Small intestine (tissue), 7 donors: ENCODE measurements around the gene MYO3B. TPM values are rescaled to one million over a fixed set of nuclear protein-coding genes. Genes with fewer than 3 reads are reported as not detected.

Source experiments
- DNase-seq, 2 donors: peaks; one replicate each; pipeline versions ENCODE4 v3.0.0 to v3.0.0-alpha.2; 2013
- FAIRE-seq: peaks from 2 replicates; lab custom pipeline; 2012; peaks lifted over from hg19 to GRCh38; lab: Jason Lieb, UNC
- H3K27ac ChIP-seq, 3 donors: one replicate each; pipeline ENCODE4 v1.5.1; 2013; ENCODE audit warnings: low read length in 2 of 3, mild to moderate bottlenecking in 2 of 3, control low read depth in 1 of 3, inconsistent platforms in 1 of 3, low read depth in 1 of 3, moderate library complexity in 1 of 3
- H3K27me3 ChIP-seq, 3 donors: one replicate each; pipeline ENCODE4 v1.6.1; 2013; ENCODE audit warnings: low read length in 3 of 3, inconsistent platforms in 1 of 3; ENCODE audit not compliant: control insufficient read depth in 3 of 3, insufficient read depth in 3 of 3
- H3K36me3 ChIP-seq, 3 donors: one replicate each; pipeline ENCODE4 v1.6.1; 2013; ENCODE audit warnings: low read length in 3 of 3, inconsistent platforms in 1 of 3, low read depth in 1 of 3, mild to moderate bottlenecking in 1 of 3, moderate library complexity in 1 of 3; ENCODE audit not compliant: control insufficient read depth in 3 of 3, insufficient read depth in 2 of 3
- H3K4me1 ChIP-seq, 3 donors: one replicate each; pipeline ENCODE4 v1.6.1; 2013; ENCODE audit warnings: low read length in 2 of 3, inconsistent platforms in 1 of 3, low read depth in 1 of 3, mild to moderate bottlenecking in 1 of 3, moderate library complexity in 1 of 3; ENCODE audit not compliant: control insufficient read depth in 3 of 3, insufficient read depth in 2 of 3
- H3K4me3 ChIP-seq, 3 donors: one replicate each; pipeline ENCODE4 v1.5.1; 2013; ENCODE audit warnings: low read length in 3 of 3, control low read depth in 1 of 3, inconsistent platforms in 1 of 3, low read depth in 1 of 3, mild to moderate bottlenecking in 1 of 3, moderate library complexity in 1 of 3
- H3K9me3 ChIP-seq, 2 donors: one replicate each; pipeline ENCODE4 v1.6.1; 2013; ENCODE audit warnings: low read depth in 1 of 2, low read length in 1 of 2; ENCODE audit not compliant: control insufficient read depth in 2 of 2, insufficient read depth in 1 of 2
- WGBS, 3 donors: extraction: QIAGEN DNeasy Blood & Tissue Kit; methylation state at CpG; one replicate each; pipeline ENCODE4 v1.1.7; 2013; 5-methylcytosine and 5-hydroxymethylcytosine counted together
- polyA plus RNA-seq, 4 donors: library from polyadenylated mRNA; stranded (reverse) in 3 of 4; unstranded in 1 of 4; fragments of 200-250 nt in 3 of 4; fragments of 120-200 nt in 1 of 4; gene quantifications; one replicate each; pipeline versions ENCODE4 v1.2.1 to v1.2.3, GENCODE V29; 2013
- donor health status: healthy with polysubstance abuse.
- donor health status: control.
- donor health status: control.
- donor health status: Bipolar disorder and iron deficiency.
- donor health status: healthy.

Gene MYO3B
- polyA plus RNA-seq, 4 donors = 0.03 to 0.81 TPM; not detected in 2

DNA sequence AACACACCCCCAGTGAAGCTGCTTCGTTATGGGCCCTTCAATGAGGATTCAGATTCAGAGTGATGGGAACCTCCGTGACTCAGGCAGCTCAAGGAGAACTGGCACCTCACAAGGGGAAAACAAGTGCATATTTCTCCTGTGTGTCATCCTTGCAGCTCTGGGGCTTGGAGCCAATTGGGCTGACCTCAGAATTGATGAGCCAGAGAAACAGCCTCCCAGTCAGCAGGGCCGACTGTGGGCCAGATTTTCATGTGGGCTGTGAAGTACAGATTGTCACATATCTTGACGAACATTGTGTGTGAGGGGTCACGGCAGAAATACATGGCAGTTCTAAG, 347.6 kb downstream of the MYO3B start:
- no peak for FAIRE-seq
- 63 to 80% (median 68%) methylated on average over 5 of the region's 5 CpGs for WGBS, 3 donors

GRCh38 chr2:170530284-170530745, 352.4 kb downstream of the MYO3B start:
- Histone ChIP-seq H3K4me3 (no peak overlapping the region), H3K9me3 (no peaks in the 10 kb centered on the region), H3K4me1 (peaks cover 0 to 14% (median 6%) of the 10 kb centered on the region in 3 donors), H3K27me3 (no peaks in the 10 kb centered on the region), H3K27ac (no peak overlapping the region), H3K36me3 (no peaks in the 10 kb centered on the region)
- FAIRE-seq (no peak), DNase-seq (peak; percentile 74 to 77)
- WGBS, 3 donors = 5 to 14% (median 12%) methylated on average over 7 of the region's 7 CpGs

More for the DNA sequence above, 347.6 kb downstream of the MYO3B start:
- Histone ChIP-seq H3K4me3 (no peak overlapping the region), H3K27me3 (no peaks in the 10 kb centered on the region), H3K27ac (peak overlapping the region in 1 of 3 donors; percentile 67), H3K36me3 (no peaks in the 10 kb centered on the region), H3K4me1 (peaks cover 0 to 5% (median 4%) of the 10 kb centered on the region in 3 donors), H3K9me3 (no peaks in the 10 kb centered on the region)
- DNase-seq = no peak

DNA sequence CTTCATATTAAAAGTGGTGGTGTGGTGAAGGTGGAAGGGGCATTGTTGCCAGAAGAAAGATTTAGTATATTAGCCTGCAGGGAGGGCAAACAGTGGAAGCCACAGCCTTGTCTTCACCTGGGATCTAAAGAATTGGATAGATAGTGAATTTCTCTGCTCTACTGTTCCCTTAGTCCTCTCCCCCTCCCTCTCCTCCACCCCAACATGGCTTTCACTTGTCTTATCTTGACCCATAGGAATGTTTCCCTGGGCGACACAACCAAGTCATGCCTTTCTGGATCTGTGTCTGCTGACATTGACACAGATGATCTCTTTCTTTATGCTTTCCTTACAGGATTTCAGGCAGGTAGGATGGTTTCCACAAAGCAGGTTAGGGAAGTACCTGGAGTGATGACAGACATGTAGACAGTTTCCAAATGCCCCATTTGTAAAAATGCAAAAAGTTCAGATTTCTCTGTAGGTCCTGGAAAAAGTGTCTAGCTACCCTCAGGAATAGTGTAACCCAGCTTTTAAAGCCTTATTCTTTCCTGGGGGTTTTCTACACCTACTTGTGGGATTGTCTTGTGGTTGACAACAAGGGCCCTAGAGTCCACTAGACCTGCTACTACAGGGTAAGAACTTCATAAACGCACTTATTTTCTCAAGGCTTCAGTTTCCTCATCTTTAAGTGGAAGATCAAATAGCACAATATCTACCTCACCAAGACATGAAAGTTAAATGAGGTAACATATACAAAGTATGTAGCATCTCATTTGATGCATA, 353.0 kb downstream of the MYO3B start:
- Histone ChIP-seq H3K27me3 (no peaks in the 10 kb centered on the region), H3K27ac (no peak overlapping the region), H3K4me1 (peaks cover 0 to 14% (median 6%) of the 10 kb centered on the region in 3 donors), H3K36me3 (no peaks in the 10 kb centered on the region), H3K9me3 (no peaks in the 10 kb centered on the region), H3K4me3 (no peak overlapping the region)
- FAIRE-seq (no peak), DNase-seq (peak in 1 of 2 donors; percentile 9)
- 25 to 70% (median 29%) methylated on average over 2 of the region's 2 CpGs for WGBS, 3 donors

GRCh38 chr2:170531876-170532275, 353.9 kb downstream of the MYO3B start:
- WGBS, 3 donors = 86 to 88% (median 88%) methylated on average over 2 of the region's 2 CpGs
- FAIRE-seq = no peak

GRCh38 chr2:170533156-170533555, 355.2 kb downstream of the MYO3B start:
- Histone ChIP-seq H3K27ac (no peak overlapping the region), H3K4me3 (no peak overlapping the region), H3K9me3 (no peaks in the 10 kb centered on the region), H3K27me3 (no peaks in the 10 kb centered on the region), H3K36me3 (no peaks in the 10 kb centered on the region), H3K4me1 (peaks cover 0 to 14% (median 6%) of the 10 kb centered on the region in 3 donors)
- no peak for FAIRE-seq
- DNase-seq = peak in 1 of 2 donors; percentile 44
- 67 to 74% (median 70%) methylated on average over 4 of the region's 4 CpGs for WGBS, 3 donors

More at GRCh38 chr2:170531876-170532275, 353.9 kb downstream of the MYO3B start:
- no peaks in the 10 kb centered on the region for H3K36me3 ChIP-seq
- DNase-seq = no peak
- H3K27me3 ChIP-seq = no peaks in the 10 kb centered on the region
- H3K4me1 ChIP-seq = peaks cover 0 to 14% (median 6%) of the 10 kb centered on the region in 3 donors
- no peak overlapping the region for H3K4me3 ChIP-seq
- H3K27ac ChIP-seq = no peak overlapping the region
- no peaks in the 10 kb centered on the region for H3K9me3 ChIP-seq

GRCh38 chr2:170535552-170535951, 357.6 kb downstream of the MYO3B start:
- no peak for FAIRE-seq
- Histone ChIP-seq H3K27ac (no peak overlapping the region), H3K4me1 (peaks cover 0 to 11% (median 2%) of the 10 kb centered on the region in 3 donors), H3K36me3 (no peaks in the 10 kb centered on the region), H3K4me3 (no peak overlapping the region), H3K9me3 (no peaks in the 10 kb centered on the region), H3K27me3 (no peaks in the 10 kb centered on the region)
- WGBS, 3 donors = 89 to 94% (median 92%) methylated on average over 4 of the region's 4 CpGs
- no peak for DNase-seq

DNA sequence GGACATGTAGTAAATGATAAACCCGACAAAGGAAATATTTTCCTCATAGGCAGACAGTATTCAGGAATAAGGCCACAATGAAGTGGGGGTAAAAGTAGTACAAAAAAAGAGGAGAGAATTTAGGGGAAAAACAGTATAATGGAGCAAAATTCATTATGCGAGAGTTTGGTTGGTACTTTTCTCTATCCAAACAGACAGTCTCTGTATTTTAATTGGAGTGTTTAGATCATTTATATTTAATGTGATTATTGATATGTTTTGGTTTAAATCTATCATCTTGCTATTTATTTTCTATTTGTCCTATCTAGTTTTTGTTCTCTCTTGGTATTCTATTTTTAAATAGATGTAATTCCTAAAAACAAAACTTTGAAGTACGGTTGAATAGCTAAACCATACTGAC, 366.9 kb downstream of the MYO3B start:
- DNase-seq (no peak), FAIRE-seq (no peak)
- Histone ChIP-seq H3K4me3 (no peak overlapping the region), H3K27ac (no peak overlapping the region), H3K4me1 (peaks cover 0 to 4% (median 0%) of the 10 kb centered on the region in 3 donors), H3K27me3 (no peaks in the 10 kb centered on the region), H3K9me3 (no peaks in the 10 kb centered on the region), H3K36me3 (no peaks in the 10 kb centered on the region)
- WGBS, 3 donors = 95 to 98% (median 98%) methylated on average over 3 of the region's 3 CpGs

DNA sequence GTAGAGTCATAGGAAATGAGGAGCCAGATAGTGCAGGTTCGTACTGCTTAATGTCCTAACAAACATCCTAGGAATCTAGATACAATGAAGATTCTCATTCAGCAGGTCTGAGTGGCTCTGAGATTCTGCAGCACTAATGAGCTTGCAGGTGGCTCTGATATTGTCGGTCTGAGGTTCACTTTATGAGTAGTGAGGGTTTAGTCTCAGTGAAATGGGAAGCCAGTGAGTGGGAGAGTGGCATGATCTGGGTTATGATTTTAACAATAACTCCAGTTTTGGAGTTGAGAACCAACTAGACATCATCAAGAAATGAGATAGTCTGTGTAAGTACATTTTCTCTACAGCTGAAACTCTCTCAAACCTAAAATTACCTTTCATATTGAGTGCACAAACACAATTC, 370.4 kb downstream of the MYO3B start:
- Histone ChIP-seq H3K27me3 (no peaks in the 10 kb centered on the region), H3K4me1 (peaks cover 0 to 4% (median 0%) of the 10 kb centered on the region in 3 donors), H3K36me3 (no peaks in the 10 kb centered on the region), H3K9me3 (peaks cover 0 to 14% of the 10 kb centered on the region in 2 donors), H3K27ac (no peak overlapping the region), H3K4me3 (no peak overlapping the region)
- no peak for FAIRE-seq
- DNase-seq = no peak
- 81 to 83% (median 83%) methylated on average over 2 of the region's 2 CpGs for WGBS, 3 donors
